Neuronal stem cell (in vitro differentiated cells): ENCODE results near the gene KCNA10.

ENCODE experiments used
- DNase-seq: peaks from one replicate; pipeline ENCODE4 v3.0.0-alpha.2; 2013; ENCODE audit warnings: low spot score
- H2AFZ ChIP-seq: one replicate; pipeline ENCODE4 v1.6.1; 2013; ENCODE audit warnings: mild to moderate bottlenecking, low read length, inconsistent platforms
- H2AK5ac ChIP-seq: 2 replicates; pipeline ENCODE4 v1.6.1; 2013; ENCODE audit warnings: low read depth, mild to moderate bottlenecking, inconsistent platforms, low read length, moderate library complexity, mixed read lengths
- H2BK120ac ChIP-seq: 2 replicates; pipeline ENCODE4 v1.6.1; 2013; ENCODE audit warnings: low read depth, mild to moderate bottlenecking, inconsistent platforms, low read length, moderate library complexity, mixed read lengths
- H2BK12ac ChIP-seq: one replicate; pipeline ENCODE4 v1.6.1; 2013; ENCODE audit warnings: low read length, inconsistent platforms
- H2BK15ac ChIP-seq: 2 replicates; pipeline ENCODE4 v1.6.1; 2013; ENCODE audit warnings: mild to moderate bottlenecking, low read length, inconsistent platforms, mixed read lengths
- H2BK5ac ChIP-seq: one replicate; pipeline ENCODE4 v1.6.1; 2013; ENCODE audit warnings: inconsistent platforms, mild to moderate bottlenecking, low read length, moderate library complexity
- H3K14ac ChIP-seq: one replicate; pipeline ENCODE4 v1.6.1; 2013; ENCODE audit warnings: low read length, inconsistent platforms
- H3K18ac ChIP-seq: 2 replicates; pipeline ENCODE4 v1.6.1; 2013; ENCODE audit warnings: low read length, inconsistent platforms
- H3K23ac ChIP-seq: 2 replicates; pipeline ENCODE4 v1.6.1; 2013; ENCODE audit warnings: low read depth, mild to moderate bottlenecking, mixed read lengths, low read length, inconsistent platforms; ENCODE audit not compliant: poor library complexity
- H3K27ac ChIP-seq: replicated peaks from 3 replicates; pipeline ENCODE4 v1.5.1; 2013; ENCODE audit warnings: low read length, inconsistent platforms
- H3K27me3 ChIP-seq, 3 experiments: 2 replicates each; pipeline ENCODE4 v1.6.1; 2013; ENCODE audit warnings: low read length in 3 of 3, mild to moderate bottlenecking in 2 of 3, inconsistent platforms in 1 of 3, low read depth in 1 of 3, mixed read lengths in 1 of 3, moderate library complexity in 1 of 3; ENCODE audit not compliant: control insufficient read depth in 3 of 3, insufficient read depth in 3 of 3
- H3K36me3 ChIP-seq, 2 donors: replicated peaks in 1 of 2; 2 replicates each; pipeline ENCODE4 v1.6.1; 2013; ENCODE audit warnings: low read length in 2 of 2; ENCODE audit not compliant: control insufficient read depth in 2 of 2, insufficient read depth in 2 of 2
- H3K4ac ChIP-seq: 2 replicates; pipeline ENCODE4 v1.6.1; 2013; ENCODE audit warnings: inconsistent platforms, mild to moderate bottlenecking, low read length, moderate library complexity
- H3K4me1 ChIP-seq, 2 donors: 1 replicate in 1 of 2; 2 replicates in 1 of 2; pipeline ENCODE4 v1.6.1; 2013; ENCODE audit warnings: low read length in 2 of 2, low read depth in 1 of 2; ENCODE audit not compliant: control insufficient read depth in 2 of 2, insufficient read depth in 1 of 2
- H3K4me2 ChIP-seq: one replicate; pipeline ENCODE4 v1.6.1; 2013; ENCODE audit warnings: mild to moderate bottlenecking, low read length, inconsistent platforms; ENCODE audit not compliant: insufficient read depth, poor library complexity, severe bottlenecking
- H3K4me3 ChIP-seq, 2 donors: 2 replicates each; pipeline ENCODE4 v1.5.1; 2013; ENCODE audit warnings: low read length in 2 of 2, mild to moderate bottlenecking in 2 of 2, inconsistent platforms in 1 of 2, moderate library complexity in 1 of 2
- H3K79me1 ChIP-seq: one replicate; pipeline ENCODE4 v1.6.1; 2013; ENCODE audit warnings: low read depth, mild to moderate bottlenecking, inconsistent platforms, low read length, moderate library complexity
- H3K9ac ChIP-seq: one replicate; pipeline ENCODE4 v1.6.1; 2013; ENCODE audit warnings: mild to moderate bottlenecking, low read depth, low read length, inconsistent platforms; ENCODE audit not compliant: poor library complexity
- H3K9me3 ChIP-seq, 2 donors: replicated peaks in 1 of 2; 2 replicates each; pipeline versions ENCODE3 to v1.6.1; 2013; ENCODE audit warnings: low read length in 2 of 2, mild to moderate bottlenecking in 2 of 2, inconsistent platforms in 1 of 2, low read depth in 1 of 2, mixed read lengths in 1 of 2, moderate library complexity in 1 of 2; ENCODE audit not compliant: control insufficient read depth in 2 of 2, insufficient read depth in 1 of 2
- H4K8ac ChIP-seq: one replicate; pipeline ENCODE4 v1.6.1; 2013; ENCODE audit warnings: low read depth, mild to moderate bottlenecking, inconsistent platforms, low read length, moderate library complexity
- H4K91ac ChIP-seq: one replicate; pipeline ENCODE4 v1.6.1; 2013; ENCODE audit warnings: low read length, low read depth, mild to moderate bottlenecking, inconsistent platforms; ENCODE audit not compliant: poor library complexity
- WGBS, 2 donors: extraction: QIAGEN DNeasy Blood & Tissue Kit; methylation state at CpG; one replicate each; pipeline ENCODE4 v1.1.7; 2013; ENCODE audit warnings: missing lambda C conversion rate in 2 of 2, mixed read lengths in 1 of 2; ENCODE audit not compliant: insufficient read length in 2 of 2, insufficient replicate concordance in 1 of 2; ENCODE audit errors: extremely low coverage in 2 of 2; 5-methylcytosine and 5-hydroxymethylcytosine counted together

KCNA10 gene

GRCh38 chr1:110555807-110556470, 37.0 kb upstream of the KCNA10 start:
- Histone ChIP-seq H3K36me3 (no peaks in the 10 kb centered on the region), H2AK5ac (peak overlapping the region; percentile 30), H2BK5ac (peak overlapping the region; percentile 54), H3K23ac (peak overlapping the region; percentile 29), H4K91ac (no peak overlapping the region), H2BK12ac (no peak overlapping the region), H3K9me3 (no peaks in the 10 kb centered on the region), H2BK120ac (no peak overlapping the region), H3K79me1 (peaks cover 4% of the 10 kb centered on the region), H2AFZ (peak overlapping the region; percentile 74), H3K4me1 (peaks cover 0 to 5% of the 10 kb centered on the region in 2 donors), H3K9ac (peak overlapping the region; percentile 73), H3K27me3 (peaks cover 0 to 62% (median 17%) of the 10 kb centered on the region in 3 experiments), H2BK15ac (no peak overlapping the region), H3K4me2 (peak overlapping the region; percentile 89), H3K27ac (no peak overlapping the region), H4K8ac (no peak overlapping the region), H3K18ac (peak overlapping the region; percentile 86), H3K4me3 (peak overlapping the region in 1 of 2 donors; percentile 77), H3K4ac (no peak overlapping the region), H3K14ac (no peak overlapping the region)
- no peak for DNase-seq
- no CpG with 5 or more reads among the region's 11 CpGs for whole genome bisulfite sequencing, 2 donors

GRCh38 chr1:110554871-110555801, 36.2 kb upstream of the KCNA10 start:
- Histone ChIP-seq H3K27me3 (peaks cover 0 to 66% (median 17%) of the 10 kb centered on the region in 3 experiments), H3K18ac (peak overlapping the region; percentile 86), H2BK12ac (no peak overlapping the region), H3K9me3 (no peaks in the 10 kb centered on the region), H3K9ac (peak overlapping the region; percentile 73), H3K4me2 (peak overlapping the region; percentile 89), H2BK5ac (peak overlapping the region; percentile 54), H3K4me1 (peaks cover 0 to 5% of the 10 kb centered on the region in 2 donors), H3K14ac (no peak overlapping the region), H3K27ac (no peak overlapping the region), H3K36me3 (no peaks in the 10 kb centered on the region), H3K23ac (peak overlapping the region; percentile 29), H3K4ac (no peak overlapping the region), H2BK15ac (no peak overlapping the region), H3K79me1 (peaks cover 4% of the 10 kb centered on the region), H2BK120ac (no peak overlapping the region), H4K8ac (no peak overlapping the region), H4K91ac (no peak overlapping the region), H2AK5ac (peak overlapping the region; percentile 30), H3K4me3 (peak overlapping the region in 1 of 2 donors; percentile 77), H2AFZ (peak overlapping the region; percentile 74)
- no CpG with 5 or more reads among the region's 53 CpGs for WGBS, 2 donors
- DNase-seq, result peak; percentile 56

GRCh38 chr1:110551278-110551809, 32.4 kb upstream of the KCNA10 start:
- no peak overlapping the region for H3K23ac ChIP-seq
- no peak overlapping the region for H2AFZ ChIP-seq
- no peak overlapping the region for H3K27ac ChIP-seq
- no peak overlapping the region for H3K4me2 ChIP-seq
- no peak overlapping the region for H3K4me3 ChIP-seq
- no peak overlapping the region for H3K18ac ChIP-seq
- no peak overlapping the region for H2AK5ac ChIP-seq
- no peak overlapping the region for H3K14ac ChIP-seq
- H2BK120ac ChIP-seq, result no peak overlapping the region
- H4K91ac ChIP-seq, result no peak overlapping the region
- DNase-seq, result no peak
- H3K4ac ChIP-seq, result no peak overlapping the region
- no peak overlapping the region for H2BK5ac ChIP-seq
- no peak overlapping the region for H2BK15ac ChIP-seq
- no peaks in the 10 kb centered on the region for H3K9me3 ChIP-seq
- no peak overlapping the region for H3K9ac ChIP-seq
- H2BK12ac ChIP-seq, result no peak overlapping the region
- no peaks in the 10 kb centered on the region for H3K79me1 ChIP-seq
- WGBS, 2 donors, result no CpG with 5 or more reads among the region's 1 CpG
- no peak overlapping the region for H4K8ac ChIP-seq
- H3K4me1 ChIP-seq, result peaks cover 0 to 8% of the 10 kb centered on the region in 2 donors
- peaks cover 0 to 63% (median 17%) of the 10 kb centered on the region in 3 experiments for H3K27me3 ChIP-seq
- no peaks in the 10 kb centered on the region for H3K36me3 ChIP-seq

- H2BK5ac ChIP-seq, result no peak overlapping the region
- WGBS, 2 donors, result no CpG with 5 or more reads among the region's 2 CpGs
- H3K36me3 ChIP-seq, result no peaks in the 10 kb centered on the region
- H3K18ac ChIP-seq, result no peak overlapping the region
- H3K4ac ChIP-seq, result no peak overlapping the region
- no peaks in the 10 kb centered on the region for H3K9me3 ChIP-seq
- no peak overlapping the region for H3K23ac ChIP-seq
- no peak overlapping the region for H2BK120ac ChIP-seq
- H2AFZ ChIP-seq, result no peak overlapping the region
- no peak overlapping the region for H3K4me3 ChIP-seq
- no peak overlapping the region for H2AK5ac ChIP-seq
- no peak overlapping the region for H2BK15ac ChIP-seq
- H3K79me1 ChIP-seq, result no peaks in the 10 kb centered on the region
- peaks cover 0 to 47% (median 6%) of the 10 kb centered on the region in 3 experiments for H3K27me3 ChIP-seq
- H4K8ac ChIP-seq, result no peak overlapping the region
- no peak for DNase-seq
- peaks cover 0 to 3% of the 10 kb centered on the region in 2 donors for H3K4me1 ChIP-seq
- no peak overlapping the region for H3K4me2 ChIP-seq
- H2BK12ac ChIP-seq, result no peak overlapping the region
- H4K91ac ChIP-seq, result no peak overlapping the region
- H3K27ac ChIP-seq, result no peak overlapping the region
- no peak overlapping the region for H3K9ac ChIP-seq
- no peak overlapping the region for H3K14ac ChIP-seq
Observed at GRCh38 chr1:110549831-110550230, 30.9 kb upstream of the KCNA10 start.
